PC-3 (cell line): ENCODE results near the gene GFPT2. TPM values are rescaled to one million over a fixed set of nuclear protein-coding genes. Genes with fewer than 3 reads are reported as not detected.

Experiments used
- ATAC-seq: fragments of 200-7000 bp; cut with Tn5 transposase; 2 replicates; pipeline ENCODE4 v1.9.1; 2020; ENCODE audit warnings: mild to moderate bottlenecking, moderate library complexity
- BruUV-seq: library from RNA; stranded (reverse); fragments of 400-500 nt; replicated peaks from 2 replicates; lab custom pipeline; 2021; lab: Mats Ljungman, UMichigan
- CTCF ChIA-PET: fragments of 300-600 bp; sonication (Branson Sonifier 250); formaldehyde crosslinking; loops from one replicate; lab custom pipeline; 2022; ENCODE audit warnings: antibody characterized with exemption; lab: Charles Lee
- POLR2A ChIA-PET: fragments of 300-600 bp; sonication (Branson Sonifier 250); formaldehyde crosslinking; loops from one replicate; lab custom pipeline; 2022; ENCODE audit warnings: antibody characterized with exemption; ENCODE audit not compliant: unreplicated experiment; lab: Charles Lee
- DNase-seq: peaks from one replicate; pipeline ENCODE4 v3.0.0-alpha.2; 2015
- H2AFZ ChIP-seq: fragments of 300-600 bp; sonication (generic); 2 replicates; pipeline ENCODE4 v1.6.0; 2016; ENCODE audit warnings: antibody characterized with exemption, low read length
- H3F3A ChIP-seq: fragments of 300-600 bp; sonication (generic); one replicate; pipeline ENCODE4 v1.6.0; 2017; ENCODE audit warnings: antibody characterized with exemption, low read length, control low read depth, mild to moderate bottlenecking; ENCODE audit not compliant: unreplicated experiment
- H3K27ac ChIP-seq: fragments of 300-600 bp; sonication (generic); 2 replicates; pipeline ENCODE4 v1.5.1; 2016; ENCODE audit warnings: mild to moderate bottlenecking, low read length
- H3K27me3 ChIP-seq: fragments of 300-600 bp; sonication (generic); 2 replicates; pipeline ENCODE4 v1.6.1; 2016; ENCODE audit warnings: low read length, mixed read lengths
- H3K36me3 ChIP-seq: fragments of 300-600 bp; sonication (generic); 2 replicates; pipeline ENCODE4 v1.6.1; 2016; ENCODE audit warnings: low read depth, mixed run types, low read length, mixed read lengths
- H3K4me1 ChIP-seq: fragments of 300-600 bp; sonication (generic); 2 replicates; pipeline ENCODE4 v1.5.1; 2016; ENCODE audit warnings: low read length; ENCODE audit not compliant: insufficient read depth
- H3K4me2 ChIP-seq: fragments of 300-600 bp; sonication (generic); 2 replicates; pipeline ENCODE4 v1.6.0; 2016; ENCODE audit warnings: low read length
- H3K4me3 ChIP-seq: fragments of 300-600 bp; sonication (generic); 2 replicates; pipeline ENCODE4 v1.5.1; 2016; ENCODE audit warnings: mild to moderate bottlenecking, low read length, mixed read lengths
- H3K79me2 ChIP-seq: fragments of 300-600 bp; sonication (generic); 2 replicates; pipeline ENCODE4 v1.6.1; 2017; ENCODE audit warnings: low read length, mixed read lengths
- H3K9ac ChIP-seq: fragments of 300-600 bp; sonication (generic); 2 replicates; pipeline ENCODE4 v1.6.0; 2016; ENCODE audit warnings: mild to moderate bottlenecking, low read length
- H3K9me2 ChIP-seq: fragments of 300-600 bp; sonication (generic); replicated peaks from 2 replicates; pipeline ENCODE4 v1.6.1; 2016; ENCODE audit warnings: mixed run types, low read length, mixed read lengths
- H3K9me3 ChIP-seq: fragments of 300-600 bp; sonication (generic); 2 replicates; pipeline ENCODE4 v1.6.1; 2016; ENCODE audit warnings: low read length, mixed read lengths
- H4K20me1 ChIP-seq: fragments of 300-600 bp; sonication (generic); 2 replicates; pipeline ENCODE4 v1.6.1; 2016; ENCODE audit warnings: low read length, mixed read lengths
- EZH2 ChIP-seq: fragments of 300-600 bp; sonication (generic); IDR thresholded peaks from one replicate; pipeline ENCODE4 v1.6.1; 2017; ENCODE audit warnings: antibody characterized with exemption, mild to moderate bottlenecking, low read length; ENCODE audit not compliant: unreplicated experiment
- EZH2phosphoT487 ChIP-seq: fragments of 300-600 bp; sonication (generic); IDR thresholded peaks from 2 replicates; pipeline ENCODE4 v1.6.1; 2018; ENCODE audit warnings: mild to moderate bottlenecking, antibody characterized with exemption, low read length, borderline replicate concordance
- intact Hi-C: fragments of 100-400 bp; cut with micrococcal nuclease; formaldehyde crosslinking; loops from 2 replicates; pipeline ENCODE4 v1.9.0; 2023
- total RNA-seq: library from RNA; depleted of rRNA; stranded (reverse); fragments of >200 nt; gene quantifications from 2 replicates; pipeline ENCODE4 v1.2.3, GENCODE V29; 2014
- TF ChIP-seq, protein P1 (sequence below): fragments of 300-600 bp; sonication (generic); conservative IDR thresholded peaks from 2 replicates; pipeline ENCODE4 v1.5.1; 2017; ENCODE audit warnings: antibody characterized with exemption, low read depth, mild to moderate bottlenecking, low read length

Gene GFPT2
- total RNA-seq, 1 experiment from 2014 or later: 2.2 TPM

DNA sequence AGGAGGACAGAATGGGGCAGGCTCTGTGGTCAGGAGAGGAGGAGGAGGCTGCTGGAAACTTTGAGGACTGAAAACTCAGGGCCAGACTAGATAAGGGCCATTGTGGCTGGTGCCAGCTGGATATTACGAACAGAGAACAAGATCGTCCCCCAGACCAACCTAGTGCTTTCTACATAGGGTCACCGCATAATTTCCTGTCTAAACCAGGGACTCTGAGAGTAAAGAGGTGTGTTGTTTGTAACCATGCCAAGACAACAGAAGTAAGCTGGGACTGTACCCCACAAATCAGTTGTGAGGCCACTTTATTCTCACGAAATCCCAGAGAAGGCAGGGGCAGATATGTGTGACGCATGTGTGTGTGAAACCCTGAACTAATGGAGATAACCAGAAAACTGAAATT, 20.3 kb upstream of the GFPT2 start:
- intact Hi-C loops: no loop called here
- ChIA-PET POLR2A (no interaction called here), CTCF (no interaction called here)
- no peaks in the 10 kb centered on the region for H3K9me2 ChIP-seq
- H3K4me2 ChIP-seq: no peak overlapping the region
- BruUV-seq: no TSS peak
- H3K4me1 ChIP-seq: no peaks in the 10 kb centered on the region
- no peaks in the 10 kb centered on the region for H3K36me3 ChIP-seq
- no peak overlapping the region for H3K27ac ChIP-seq
- no peaks in the 10 kb centered on the region for H3K27me3 ChIP-seq
- H3F3A ChIP-seq: no peaks in the 10 kb centered on the region
- ATAC-seq: no peak
- no peaks in the 10 kb centered on the region for H4K20me1 ChIP-seq
- no peak overlapping the region for H2AFZ ChIP-seq
- no peak for TF ChIP-seq EZH2
- no peak for TF ChIP-seq EZH2phosphoT487
- TF ChIP-seq, protein P1, sequence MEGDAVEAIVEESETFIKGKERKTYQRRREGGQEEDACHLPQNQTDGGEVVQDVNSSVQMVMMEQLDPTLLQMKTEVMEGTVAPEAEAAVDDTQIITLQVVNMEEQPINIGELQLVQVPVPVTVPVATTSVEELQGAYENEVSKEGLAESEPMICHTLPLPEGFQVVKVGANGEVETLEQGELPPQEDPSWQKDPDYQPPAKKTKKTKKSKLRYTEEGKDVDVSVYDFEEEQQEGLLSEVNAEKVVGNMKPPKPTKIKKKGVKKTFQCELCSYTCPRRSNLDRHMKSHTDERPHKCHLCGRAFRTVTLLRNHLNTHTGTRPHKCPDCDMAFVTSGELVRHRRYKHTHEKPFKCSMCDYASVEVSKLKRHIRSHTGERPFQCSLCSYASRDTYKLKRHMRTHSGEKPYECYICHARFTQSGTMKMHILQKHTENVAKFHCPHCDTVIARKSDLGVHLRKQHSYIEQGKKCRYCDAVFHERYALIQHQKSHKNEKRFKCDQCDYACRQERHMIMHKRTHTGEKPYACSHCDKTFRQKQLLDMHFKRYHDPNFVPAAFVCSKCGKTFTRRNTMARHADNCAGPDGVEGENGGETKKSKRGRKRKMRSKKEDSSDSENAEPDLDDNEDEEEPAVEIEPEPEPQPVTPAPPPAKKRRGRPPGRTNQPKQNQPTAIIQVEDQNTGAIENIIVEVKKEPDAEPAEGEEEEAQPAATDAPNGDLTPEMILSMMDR: no peak
- no peak overlapping the region for H3K9ac ChIP-seq
- no peak overlapping the region for H3K4me3 ChIP-seq
- no peaks in the 10 kb centered on the region for H3K9me3 ChIP-seq
- H3K79me2 ChIP-seq: no peaks in the 10 kb centered on the region
- no peak for DNase-seq

- H4K20me1 ChIP-seq: no peaks in the 10 kb centered on the region
- H3K9ac ChIP-seq: no peak overlapping the region
- no TSS peak for BruUV-seq
- H3F3A ChIP-seq: no peaks in the 10 kb centered on the region
- H3K79me2 ChIP-seq: no peaks in the 10 kb centered on the region
- no peak overlapping the region for H3K27ac ChIP-seq
- ChIA-PET CTCF (no interaction called here), POLR2A (no interaction called here)
- H3K9me3 ChIP-seq: no peaks in the 10 kb centered on the region
- TF ChIP-seq, protein P1: no peak
- TF ChIP-seq EZH2phosphoT487: no peak
- no peak for TF ChIP-seq EZH2
- ATAC-seq (no peak), DNase-seq (no peak)
- H3K4me1 ChIP-seq: no peaks in the 10 kb centered on the region
- H3K27me3 ChIP-seq: no peaks in the 10 kb centered on the region
- no peak overlapping the region for H3K4me3 ChIP-seq
- H3K9me2 ChIP-seq: no peaks in the 10 kb centered on the region
- intact Hi-C loops: no loop called here
- H2AFZ ChIP-seq: no peak overlapping the region
- no peak overlapping the region for H3K4me2 ChIP-seq
- no peaks in the 10 kb centered on the region for H3K36me3 ChIP-seq
Measured at GRCh38 chr5:180371949-180372348, 18.8 kb upstream of the GFPT2 start.

GRCh38 chr5:180370861-180371641, 17.9 kb upstream of the GFPT2 start:
- no peak for DNase-seq
- CTCF ChIA-PET: no interaction called here
- Histone ChIP-seq H3K9me2 (no peaks in the 10 kb centered on the region), H3K4me2 (no peak overlapping the region), H3K9ac (no peak overlapping the region), H3K27ac (no peak overlapping the region), H3K4me1 (no peaks in the 10 kb centered on the region), H3F3A (no peaks in the 10 kb centered on the region), H4K20me1 (no peaks in the 10 kb centered on the region), H3K36me3 (no peaks in the 10 kb centered on the region), H3K4me3 (no peak overlapping the region), H3K79me2 (no peaks in the 10 kb centered on the region), H3K27me3 (no peaks in the 10 kb centered on the region), H3K9me3 (no peaks in the 10 kb centered on the region), H2AFZ (no peak overlapping the region)
- TF ChIP-seq, protein P1: no peak
- TF ChIP-seq EZH2phosphoT487 (no peak), EZH2 (no peak)
- no peak for ATAC-seq
- POLR2A ChIA-PET: no interaction called here
- intact Hi-C loops: no loop called here
- BruUV-seq: no TSS peak
